Glutamatergic neuron (in vitro differentiated cells): ENCODE data around the gene CGB1. TPM values are rescaled to one million over a fixed set of nuclear protein-coding genes. Genes with fewer than 3 reads are reported as not detected.
"Not testable (repeated sequence)": the region's sequence is repeated elsewhere in the genome, so short reads cannot be mapped to it uniquely, and the experiment has no call there.

Experiments used
- DNase-seq: peaks from one replicate; pipeline ENCODE4 v3.0.0; 2022
- H3K27ac Mint-ChIP-seq: one replicate; pipeline ENCODE4 v1.8.0; 2020; ENCODE audit warnings: mild to moderate bottlenecking, mixed read lengths, inconsistent platforms; ENCODE audit not compliant: unreplicated experiment
- H3K27me3 Mint-ChIP-seq: one replicate; pipeline ENCODE4 v1.8.0; 2020; ENCODE audit warnings: mild to moderate bottlenecking, moderate library complexity, mixed read lengths, inconsistent platforms; ENCODE audit not compliant: unreplicated experiment
- H3K36me3 Mint-ChIP-seq: one replicate; pipeline ENCODE4 v1.8.0; 2020; ENCODE audit warnings: mild to moderate bottlenecking, mixed read lengths, inconsistent platforms; ENCODE audit not compliant: unreplicated experiment
- H3K4me1 Mint-ChIP-seq: one replicate; pipeline ENCODE4 v1.8.0; 2020; ENCODE audit warnings: mild to moderate bottlenecking, low read depth, mixed read lengths, inconsistent platforms; ENCODE audit not compliant: unreplicated experiment
- H3K4me3 Mint-ChIP-seq: one replicate; pipeline ENCODE4 v1.8.0; 2020; ENCODE audit warnings: mild to moderate bottlenecking, mixed read lengths, inconsistent platforms; ENCODE audit not compliant: unreplicated experiment
- H3K9me3 Mint-ChIP-seq: one replicate; pipeline ENCODE4 v1.8.0; 2020; ENCODE audit warnings: mild to moderate bottlenecking, moderate library complexity, mixed read lengths, inconsistent platforms; ENCODE audit not compliant: unreplicated experiment
- total RNA-seq: library from RNA; stranded (reverse); fragmentation: NEBNext Ultra II Directional; extraction: Animal tissue kit (Norgen Biotek cat#: 25700); gene quantifications from one replicate; pipeline ENCODE4 v1.2.1, GENCODE V29; 2021; ENCODE audit not compliant: unreplicated experiment
- TF ChIP-seq, protein P1 (sequence below): fragments of 200-600 bp; sonication (generic); IDR thresholded peaks from one replicate; pipeline ENCODE4 v1.5.0; 2021; ENCODE audit not compliant: partially characterized antibody, unreplicated experiment

Gene CGB1
- total RNA-seq, 1 donor from 2014 or later: not detected

DNA sequence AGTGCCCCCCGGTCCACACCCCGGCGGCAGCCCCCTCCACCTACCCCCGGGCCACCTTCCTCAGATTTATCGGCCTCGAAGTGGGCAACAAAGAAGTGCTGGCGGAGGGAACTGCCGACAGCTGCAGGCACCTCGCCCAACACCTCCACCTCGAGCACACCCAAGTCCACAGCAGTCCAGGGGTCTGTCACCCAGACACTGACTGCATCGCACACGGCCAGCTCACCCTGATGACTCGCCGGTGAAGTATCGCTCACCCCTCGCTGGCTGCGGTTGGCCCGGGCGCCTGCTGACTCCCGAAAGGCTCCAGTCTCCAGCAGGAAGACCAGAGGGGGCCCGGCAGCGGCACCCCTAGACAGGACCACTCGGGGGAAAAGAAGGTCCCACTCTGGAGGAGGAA, 11.1 kb downstream of the CGB1 start:
- H3K4me1 Mint-ChIP-seq, H3K27ac Mint-ChIP-seq, H3K27me3 Mint-ChIP-seq, H3K4me3 Mint-ChIP-seq, H3K9me3 Mint-ChIP-seq, DNase-seq, H3K36me3 Mint-ChIP-seq: not testable (repeated sequence)

DNA sequence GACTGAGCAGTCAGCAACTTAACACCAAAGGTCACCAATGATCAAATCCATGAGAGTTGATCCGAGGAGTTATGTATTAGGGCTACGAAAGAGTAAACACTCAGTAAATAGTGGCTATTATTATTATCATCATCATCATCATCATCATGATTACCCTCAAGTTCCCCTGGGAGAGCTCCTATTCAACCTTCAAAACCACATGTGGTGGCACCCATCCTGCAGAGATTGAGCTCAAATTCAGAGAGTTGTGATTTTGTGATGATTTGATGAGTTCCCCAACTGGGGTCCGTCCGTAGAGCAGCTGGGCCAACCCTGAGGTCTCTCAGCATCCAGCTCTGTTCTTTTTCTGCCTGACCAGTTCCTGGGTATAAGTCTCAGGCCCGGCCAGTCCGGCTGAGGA, 11.6 kb downstream of the CGB1 start:
- DNase-seq, H3K9me3 Mint-ChIP-seq, H3K4me3 Mint-ChIP-seq, H3K27ac Mint-ChIP-seq, H3K36me3 Mint-ChIP-seq, H3K4me1 Mint-ChIP-seq, H3K27me3 Mint-ChIP-seq: not testable (repeated sequence)

DNA sequence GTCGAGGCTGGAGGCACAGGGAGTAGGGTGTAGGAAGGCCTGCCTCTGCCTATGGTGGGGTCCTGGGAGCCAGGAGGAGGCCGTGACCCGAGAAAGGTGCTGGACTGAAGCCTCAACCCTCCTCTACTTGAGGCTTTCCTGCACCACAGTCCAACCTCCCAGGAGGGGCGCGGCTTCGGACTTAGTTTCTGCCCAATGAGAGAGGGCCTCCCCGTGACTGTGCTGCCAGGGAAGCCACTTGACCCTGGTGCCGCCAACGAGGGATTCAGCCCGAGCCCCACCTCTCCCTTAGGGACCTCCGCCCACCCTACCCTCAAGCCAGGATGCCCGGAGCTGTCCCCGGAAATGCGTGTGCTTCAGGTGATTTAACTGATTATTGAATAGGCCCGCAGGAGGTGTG, 12.5 kb downstream of the CGB1 start, which contains the start of gene CGB3:
Gene CGB3 (minus strand): TSS at position 101 of the 400 bp plus-strand sequence. CDS start 362 bp downstream, outside the sequence.
- H3K27me3 Mint-ChIP-seq, DNase-seq, H3K9me3 Mint-ChIP-seq, H3K4me1 Mint-ChIP-seq, H3K27ac Mint-ChIP-seq, H3K36me3 Mint-ChIP-seq, H3K4me3 Mint-ChIP-seq: not testable (repeated sequence)

DNA sequence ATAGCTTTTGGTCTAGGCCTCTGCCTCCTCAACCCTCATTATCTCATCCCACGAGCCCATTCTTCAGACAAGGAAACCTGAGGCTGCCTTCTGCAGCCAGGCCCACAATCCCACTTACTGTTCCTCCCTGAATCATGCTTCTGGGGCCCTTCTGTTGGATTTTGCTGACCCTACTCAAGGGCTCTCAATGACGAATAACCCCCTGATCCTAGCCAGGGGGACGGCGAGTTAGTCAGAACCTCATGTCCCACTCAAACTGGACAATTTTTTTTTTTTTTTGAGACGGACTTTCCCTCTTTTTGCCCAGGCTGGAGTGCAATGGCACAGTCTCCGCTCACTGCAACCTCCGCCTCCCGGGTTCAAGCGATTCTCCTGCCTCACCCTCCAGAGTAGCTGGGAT, 14.6 kb downstream of the CGB1 start:
- TF ChIP-seq, protein P1, sequence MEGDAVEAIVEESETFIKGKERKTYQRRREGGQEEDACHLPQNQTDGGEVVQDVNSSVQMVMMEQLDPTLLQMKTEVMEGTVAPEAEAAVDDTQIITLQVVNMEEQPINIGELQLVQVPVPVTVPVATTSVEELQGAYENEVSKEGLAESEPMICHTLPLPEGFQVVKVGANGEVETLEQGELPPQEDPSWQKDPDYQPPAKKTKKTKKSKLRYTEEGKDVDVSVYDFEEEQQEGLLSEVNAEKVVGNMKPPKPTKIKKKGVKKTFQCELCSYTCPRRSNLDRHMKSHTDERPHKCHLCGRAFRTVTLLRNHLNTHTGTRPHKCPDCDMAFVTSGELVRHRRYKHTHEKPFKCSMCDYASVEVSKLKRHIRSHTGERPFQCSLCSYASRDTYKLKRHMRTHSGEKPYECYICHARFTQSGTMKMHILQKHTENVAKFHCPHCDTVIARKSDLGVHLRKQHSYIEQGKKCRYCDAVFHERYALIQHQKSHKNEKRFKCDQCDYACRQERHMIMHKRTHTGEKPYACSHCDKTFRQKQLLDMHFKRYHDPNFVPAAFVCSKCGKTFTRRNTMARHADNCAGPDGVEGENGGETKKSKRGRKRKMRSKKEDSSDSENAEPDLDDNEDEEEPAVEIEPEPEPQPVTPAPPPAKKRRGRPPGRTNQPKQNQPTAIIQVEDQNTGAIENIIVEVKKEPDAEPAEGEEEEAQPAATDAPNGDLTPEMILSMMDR: no peak
- Mint-ChIP-seq H3K9me3 (no peaks in the 10 kb centered on the region), H3K27me3 (peaks cover 11% of the 10 kb centered on the region), H3K4me3 (no peak overlapping the region), H3K36me3 (no peaks in the 10 kb centered on the region), H3K27ac (no peak overlapping the region), H3K4me1 (no peaks in the 10 kb centered on the region)
- no peak for DNase-seq

DNA sequence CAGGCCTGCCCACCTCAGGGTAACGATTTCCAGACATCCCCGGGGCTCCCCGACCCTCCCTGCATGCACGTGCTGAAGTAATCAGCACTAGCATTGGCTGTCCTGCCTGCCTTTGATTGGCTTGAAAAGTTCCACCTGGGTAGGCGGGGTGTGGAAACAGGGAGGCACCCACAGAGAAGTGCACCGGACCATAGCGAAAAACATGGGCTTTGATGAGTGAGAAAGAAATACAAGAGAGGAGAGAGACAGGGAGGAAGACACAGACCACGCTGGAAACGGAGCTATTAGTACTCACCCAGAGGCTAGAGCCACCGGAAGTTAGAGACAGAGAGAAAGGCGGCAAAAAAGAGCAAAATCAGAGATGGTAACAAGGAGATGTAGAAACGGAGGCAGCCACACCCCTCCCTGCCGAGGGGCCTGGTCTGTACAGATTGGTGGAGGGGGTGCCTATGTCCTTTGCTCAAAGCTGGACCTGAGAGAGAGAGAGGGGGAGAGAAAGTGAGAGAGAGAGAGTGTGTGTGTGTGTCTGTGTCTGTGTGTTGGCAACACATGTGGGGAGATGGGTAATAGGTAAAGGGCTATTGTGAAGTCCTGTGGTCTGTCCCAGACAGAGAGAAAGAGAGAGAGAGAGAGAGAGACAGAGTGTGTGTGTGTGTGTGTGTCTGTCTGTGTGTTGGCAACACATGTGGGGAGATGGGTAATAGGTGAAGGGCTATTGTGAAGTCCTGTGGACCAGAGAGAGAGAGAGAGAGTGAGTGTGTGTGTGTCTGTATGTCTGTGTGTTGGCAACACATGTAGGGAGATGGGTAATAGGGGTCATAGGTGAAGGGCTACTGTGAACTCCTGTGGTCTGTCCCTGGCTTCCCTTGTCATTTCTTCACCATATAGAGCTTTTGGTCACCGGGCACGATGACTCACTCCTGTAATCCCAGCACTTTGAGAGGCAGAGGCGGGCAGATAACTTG, 15.5 kb downstream of the CGB1 start:
- H3K4me3 Mint-ChIP-seq: no peak overlapping the region
- no peaks in the 10 kb centered on the region for H3K36me3 Mint-ChIP-seq
- TF ChIP-seq, protein P1: no peak

DNA sequence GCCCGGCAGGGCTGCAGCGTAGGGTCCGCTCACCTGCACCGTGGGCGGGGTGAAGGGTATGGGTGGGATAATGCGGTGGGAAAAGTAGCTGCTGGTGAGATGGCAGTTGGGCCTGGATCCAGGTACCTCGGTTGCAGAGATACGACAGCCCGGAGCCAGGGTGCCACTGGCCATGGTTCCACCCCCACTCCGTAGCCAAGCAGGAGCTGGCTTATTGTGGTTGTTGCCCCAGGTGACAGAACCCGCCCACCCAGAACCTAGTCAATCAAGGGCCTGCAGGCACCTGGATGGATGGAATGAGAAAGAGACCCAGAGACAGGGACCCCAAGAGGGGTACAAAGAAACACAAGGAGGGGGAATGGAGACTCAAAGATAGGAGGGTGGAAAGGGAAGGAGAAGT, 16.4 kb downstream of the CGB1 start:
- no peak overlapping the region for H3K4me3 Mint-ChIP-seq

More for the DNA sequence above, 15.5 kb downstream of the CGB1 start:
- Mint-ChIP-seq H3K27ac (peak overlapping the region; percentile 9), H3K27me3 (peaks cover 11% of the 10 kb centered on the region), H3K4me1 (no peaks in the 10 kb centered on the region), H3K9me3 (no peaks in the 10 kb centered on the region)
- no peak for DNase-seq

More for the DNA sequence above, 16.4 kb downstream of the CGB1 start:
- TF ChIP-seq, protein P1: no peak
- DNase-seq: no peak
- Mint-ChIP-seq H3K4me1 (no peaks in the 10 kb centered on the region), H3K27ac (no peak overlapping the region), H3K27me3 (peaks cover 11% of the 10 kb centered on the region), H3K9me3 (no peaks in the 10 kb centered on the region), H3K36me3 (no peaks in the 10 kb centered on the region)
